ENCODE data around the gene KPNA1.

- TF ChIP-seq POLR2A (IDR thresholded peaks at IDR 0.05; ENCODE audit: extremely low read depth, insufficient read length) (no peak), MYC (IDR thresholded peaks at IDR 0.05; ENCODE audit: low read depth, low read length) (no peak)
Measured at GRCh38 chr3:122496508-122496907, 18.2 kb downstream of the KPNA1 start.
